OCI-LY7 (cell line): ENCODE results near the gene ZFAND2B.

Experiments used
- CTCF ChIP-seq: fragments of 200-600 bp; sonication (generic); conservative IDR thresholded peaks from 2 replicates; pipeline ENCODE4 v1.5.1; 2014; ENCODE audit warnings: mild to moderate bottlenecking, antibody characterized with exemption, low read length, moderate library complexity, mixed read lengths
- EZH2phosphoT487 ChIP-seq: fragments of 200-600 bp; sonication (generic); IDR thresholded peaks from 2 replicates; pipeline ENCODE4 v1.6.1; 2018; ENCODE audit warnings: low read depth, borderline replicate concordance, mild to moderate bottlenecking, mixed run types, antibody characterized with exemption, low read length, moderate library complexity, mixed read lengths

DNA sequence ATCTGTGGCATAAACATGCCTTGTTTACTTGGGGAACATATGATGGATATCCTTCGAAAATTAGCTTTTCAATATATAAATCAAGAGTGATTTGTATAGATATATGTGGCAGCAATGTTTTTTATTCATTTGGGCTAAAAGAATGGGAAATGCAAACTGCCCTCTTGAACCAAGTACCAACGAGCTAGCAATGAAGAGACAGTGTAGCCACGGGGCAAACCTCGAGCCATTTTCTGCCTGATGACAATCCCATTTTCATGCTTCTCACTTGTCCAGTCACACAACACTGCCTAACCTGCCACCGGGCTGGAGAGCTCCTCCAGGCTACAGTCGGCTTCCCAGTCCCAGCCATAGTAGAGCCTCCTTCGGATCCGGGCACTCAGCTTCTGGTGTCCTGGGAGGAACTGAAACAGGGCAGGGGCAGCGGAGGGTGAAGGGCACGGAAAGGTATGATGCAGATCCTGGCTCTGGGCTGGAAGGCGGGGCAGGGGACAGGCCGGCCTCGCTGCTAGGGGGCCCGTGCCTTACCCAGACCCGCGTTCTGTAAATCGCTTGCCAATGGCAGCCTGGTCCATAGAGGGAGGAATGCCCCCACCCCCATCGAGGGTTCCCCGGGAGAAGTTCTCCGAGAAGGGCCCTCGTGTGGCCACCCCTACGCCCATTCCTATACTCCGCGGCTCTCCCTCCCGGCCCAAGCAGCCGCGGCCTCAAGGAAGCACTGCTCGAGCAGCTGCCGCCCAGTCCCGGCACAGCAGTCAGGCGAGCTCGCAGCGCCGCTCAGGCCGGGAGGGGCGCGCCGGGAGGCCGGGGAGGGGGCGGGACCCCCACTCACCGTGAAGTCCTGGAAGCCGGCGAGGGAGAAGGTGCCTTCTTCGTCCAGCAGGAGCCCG is 30.4 kb upstream of the ZFAND2B start:
- TF ChIP-seq CTCF (no peak), EZH2phosphoT487 (no peak)
